Fibroblast of lung (primary cell): ENCODE measurements around the gene DOK5. TPM values are rescaled to one million over a fixed set of nuclear protein-coding genes. Genes with fewer than 3 reads are reported as not detected.

Experiments used
- DNase-seq, 2 donors: peaks; one replicate each; pipeline versions ENCODE4 v3.0.0 to v3.0.0-alpha.2; 2010; ENCODE audit warnings: low read depth in 2 of 2
- H2AFZ ChIP-seq: 2 replicates; pipeline ENCODE4 v1.5.1; 2012; ENCODE audit warnings: low read length, control low read depth, inconsistent platforms
- H3K27ac ChIP-seq: 2 replicates; pipeline ENCODE4 v1.5.1; 2011; ENCODE audit warnings: low read length, control low read depth; ENCODE audit not compliant: insufficient read depth
- H3K27me3 ChIP-seq: 2 replicates; pipeline ENCODE4 v1.5.1; 2011; ENCODE audit warnings: mild to moderate bottlenecking, low read length; ENCODE audit not compliant: control insufficient read depth, insufficient read depth
- H3K36me3 ChIP-seq: 2 replicates; pipeline ENCODE4 v1.5.1; 2011; ENCODE audit warnings: low read length; ENCODE audit not compliant: control insufficient read depth, insufficient read depth
- H3K4me1 ChIP-seq: 2 replicates; pipeline ENCODE4 v1.5.1; 2011; ENCODE audit warnings: low read length; ENCODE audit not compliant: control insufficient read depth, insufficient read depth; ENCODE audit errors: extremely low read depth
- H3K4me2 ChIP-seq: 2 replicates; pipeline ENCODE4 v1.5.1; 2011; ENCODE audit warnings: low read length, control low read depth; ENCODE audit not compliant: insufficient read depth; ENCODE audit errors: extremely low read depth
- H3K4me3 ChIP-seq, 4 experiments: fragments of 200-600 bp in 1 of 4; sonication (generic) in 1 of 4; replicated peaks in 1 of 4; 2 replicates each; pipeline ENCODE4 v1.5.1; 2011 to 2016; ENCODE audit warnings: low read length in 4 of 4, low read depth in 3 of 4, mild to moderate bottlenecking in 3 of 4, control low read depth in 2 of 4, inconsistent platforms in 1 of 4, mixed read lengths in 1 of 4; ENCODE audit not compliant: insufficient read depth in 1 of 4; ENCODE audit errors: control extremely low read depth in 1 of 4
- H3K79me2 ChIP-seq: 2 replicates; pipeline ENCODE4 v1.5.1; 2012; ENCODE audit warnings: mild to moderate bottlenecking, low read length, inconsistent platforms; ENCODE audit not compliant: control insufficient read depth, insufficient read depth
- H3K9ac ChIP-seq: 2 replicates; pipeline ENCODE4 v1.5.1; 2011; ENCODE audit warnings: mild to moderate bottlenecking, low read length, control low read depth; ENCODE audit not compliant: insufficient read depth
- H3K9me3 ChIP-seq: 2 replicates; pipeline ENCODE4 v1.5.1; 2012; ENCODE audit warnings: low read depth, low read length; ENCODE audit not compliant: control insufficient read depth, insufficient read depth
- H4K20me1 ChIP-seq: 2 replicates; pipeline ENCODE4 v1.5.1; 2011; ENCODE audit warnings: low read length; ENCODE audit not compliant: control insufficient read depth, insufficient read depth; ENCODE audit errors: extremely low read depth
- EZH2 ChIP-seq: IDR thresholded peaks from 2 replicates; pipeline ENCODE4 v1.5.1; 2012; ENCODE audit warnings: low read length, control low read depth, mild to moderate bottlenecking; ENCODE audit errors: missing control alignments
- polyA plus RNA-seq, 2 donors: library from polyadenylated mRNA; depleted of rRNA in 1 of 2; stranded (reverse) in 1 of 2; unstranded in 1 of 2; fragments of >200 nt; gene quantifications; 2 replicates each; pipeline ENCODE4 v1.2.1, GENCODE V29; 2011 to 2012; ENCODE audit warnings: missing spikeins in 1 of 2
- total RNA-seq: library from RNA; depleted of rRNA; stranded (reverse); fragments of >200 nt; gene quantifications from 2 replicates; pipeline ENCODE4 v1.2.1, GENCODE V29; 2014
- TF ChIP-seq, protein P1 (sequence below), 2 donors: IDR thresholded peaks in 1 of 2; conservative IDR thresholded peaks in 1 of 2; 1 replicate in 1 of 2; 2 replicates in 1 of 2; pipeline ENCODE4 v1.5.1; 2011 to 2012; ENCODE audit warnings: low read length in 2 of 2, control low read depth in 1 of 2, inconsistent platforms in 1 of 2, low read depth in 1 of 2, mild to moderate bottlenecking in 1 of 2

Gene DOK5
- total and polyA plus RNA-seq, 2 donors (not counting 1 experiment from before 2014, with no cell fraction given), result 13.5 to 19.2 TPM

DNA sequence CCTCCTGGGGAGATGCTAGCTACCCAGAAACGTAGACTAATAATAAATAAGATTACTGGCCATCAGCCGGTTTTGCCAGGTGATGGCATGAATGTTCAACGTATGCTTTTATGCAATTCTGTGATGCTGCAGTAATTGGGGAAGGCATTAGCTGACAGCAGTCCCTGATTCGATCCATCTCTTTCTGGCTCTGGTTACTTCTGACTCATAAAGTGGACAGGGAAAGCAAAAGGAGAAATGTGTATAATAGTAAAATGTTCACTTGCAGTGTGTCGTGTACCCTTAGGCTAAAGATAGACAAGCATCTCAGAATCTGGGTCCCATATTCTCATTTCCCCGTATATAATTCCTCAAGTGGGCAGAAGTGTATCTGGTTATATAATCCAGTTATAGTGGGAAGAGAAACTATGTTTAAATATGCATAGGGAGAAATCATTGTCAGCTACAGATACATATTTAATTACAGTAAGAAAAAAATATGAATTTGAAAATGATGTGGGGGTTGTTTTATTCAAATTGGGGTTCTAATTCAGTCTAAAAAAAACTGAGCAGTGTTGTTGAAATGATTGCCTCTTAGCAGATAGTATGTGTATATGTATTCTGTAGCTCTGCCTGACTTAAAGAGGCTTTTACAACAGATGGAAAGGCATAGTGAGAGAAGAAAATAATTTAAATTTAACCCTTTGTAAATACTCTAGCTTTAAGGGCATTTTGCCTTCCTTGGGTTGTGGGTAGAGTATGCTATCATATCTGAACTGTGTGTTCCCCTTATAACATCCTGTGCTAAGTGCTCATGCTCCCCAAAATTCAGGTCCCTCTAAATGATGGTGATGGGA is 40.6 kb downstream of the DOK5 start:
- TF ChIP-seq, protein P1, sequence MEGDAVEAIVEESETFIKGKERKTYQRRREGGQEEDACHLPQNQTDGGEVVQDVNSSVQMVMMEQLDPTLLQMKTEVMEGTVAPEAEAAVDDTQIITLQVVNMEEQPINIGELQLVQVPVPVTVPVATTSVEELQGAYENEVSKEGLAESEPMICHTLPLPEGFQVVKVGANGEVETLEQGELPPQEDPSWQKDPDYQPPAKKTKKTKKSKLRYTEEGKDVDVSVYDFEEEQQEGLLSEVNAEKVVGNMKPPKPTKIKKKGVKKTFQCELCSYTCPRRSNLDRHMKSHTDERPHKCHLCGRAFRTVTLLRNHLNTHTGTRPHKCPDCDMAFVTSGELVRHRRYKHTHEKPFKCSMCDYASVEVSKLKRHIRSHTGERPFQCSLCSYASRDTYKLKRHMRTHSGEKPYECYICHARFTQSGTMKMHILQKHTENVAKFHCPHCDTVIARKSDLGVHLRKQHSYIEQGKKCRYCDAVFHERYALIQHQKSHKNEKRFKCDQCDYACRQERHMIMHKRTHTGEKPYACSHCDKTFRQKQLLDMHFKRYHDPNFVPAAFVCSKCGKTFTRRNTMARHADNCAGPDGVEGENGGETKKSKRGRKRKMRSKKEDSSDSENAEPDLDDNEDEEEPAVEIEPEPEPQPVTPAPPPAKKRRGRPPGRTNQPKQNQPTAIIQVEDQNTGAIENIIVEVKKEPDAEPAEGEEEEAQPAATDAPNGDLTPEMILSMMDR (conservative IDR thresholded peaks at IDR 0.05 in 1 of 2, IDR thresholded peaks at IDR 0.05 in 1 of 2; ENCODE audit: low read depth in 1 of 2, low read length in 2 of 2), result no peak
- no peak for TF ChIP-seq EZH2
- Histone ChIP-seq H4K20me1 (no peaks in the 10 kb centered on the region), H3K79me2 (no peaks in the 10 kb centered on the region), H2AFZ (no peak overlapping the region), H3K36me3 (no peaks in the 10 kb centered on the region), H3K27me3 (no peaks in the 10 kb centered on the region), H3K4me2 (no peak overlapping the region), H3K9me3 (no peaks in the 10 kb centered on the region), H3K4me3 (no peak overlapping the region), H3K27ac (no peak overlapping the region), H3K4me1 (no peaks in the 10 kb centered on the region), H3K9ac (no peak overlapping the region)
- peak in 1 of 2 donors; percentile 11 for DNase-seq

DNA sequence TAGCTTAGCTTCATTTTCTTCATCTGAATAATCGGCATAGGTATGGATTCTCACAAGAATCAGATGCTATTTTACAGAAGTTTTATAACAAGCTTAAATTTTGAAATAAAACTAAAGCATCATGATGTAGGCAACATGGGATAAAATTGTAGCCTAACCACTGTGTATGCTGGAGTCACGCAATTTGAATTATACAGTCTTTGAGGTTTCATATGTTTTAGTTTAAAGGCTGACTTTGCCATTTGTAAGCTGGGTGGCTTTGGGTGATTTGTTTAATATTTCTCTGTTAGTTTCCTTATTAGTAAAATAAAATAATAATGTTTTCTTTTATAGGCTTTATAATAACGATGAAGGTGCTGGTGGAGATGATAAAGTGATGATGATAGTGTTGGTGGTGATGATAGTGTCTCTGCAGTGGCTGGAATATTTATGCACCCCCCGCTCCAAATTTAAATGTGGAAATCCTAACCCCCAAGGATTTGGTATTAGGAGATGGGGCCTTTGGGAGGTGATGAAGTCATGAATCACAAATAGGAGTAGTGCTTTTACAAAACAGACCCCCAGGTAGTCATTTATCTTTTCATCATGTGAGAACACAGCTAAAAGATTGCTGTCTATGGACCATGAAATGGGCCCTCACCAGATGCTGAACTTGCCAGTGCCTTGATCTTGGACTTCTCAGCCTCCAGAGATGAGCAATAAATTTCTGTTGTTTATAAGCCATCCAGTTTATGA is 42.0 kb downstream of the DOK5 start:
- Histone ChIP-seq H2AFZ (no peak overlapping the region), H3K27me3 (no peaks in the 10 kb centered on the region), H3K4me3 (no peak overlapping the region), H3K4me1 (no peaks in the 10 kb centered on the region), H3K79me2 (no peaks in the 10 kb centered on the region), H3K9me3 (no peaks in the 10 kb centered on the region), H3K36me3 (no peaks in the 10 kb centered on the region), H3K27ac (no peak overlapping the region), H3K9ac (no peak overlapping the region), H3K4me2 (no peak overlapping the region), H4K20me1 (no peaks in the 10 kb centered on the region)
- no peak for DNase-seq
- no peak for TF ChIP-seq EZH2
- TF ChIP-seq, protein P1 (conservative IDR thresholded peaks at IDR 0.05 in 1 of 2, IDR thresholded peaks at IDR 0.05 in 1 of 2; ENCODE audit: low read depth in 1 of 2, low read length in 2 of 2), result no peak

DNA sequence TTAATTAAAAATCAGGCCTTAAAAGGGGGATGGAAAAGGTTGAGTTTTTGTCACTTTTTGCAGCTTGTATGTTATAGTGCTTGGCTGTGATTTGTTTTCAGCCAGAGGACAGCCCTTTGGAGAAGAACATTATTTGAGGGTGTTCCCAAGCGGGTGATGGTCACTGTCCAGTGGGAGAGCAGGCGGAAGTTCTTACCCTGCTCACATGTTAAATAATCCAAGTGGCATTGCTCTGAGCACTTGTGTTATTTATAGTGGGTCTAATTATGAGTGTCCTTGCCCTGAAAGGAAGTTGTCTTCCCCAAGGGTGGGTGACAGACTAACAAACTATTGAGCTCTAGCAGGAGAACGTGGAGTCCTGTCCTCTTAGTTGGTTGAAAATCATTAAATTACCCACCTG is 49.5 kb downstream of the DOK5 start:
- Histone ChIP-seq H3K4me3 (no peak overlapping the region), H4K20me1 (no peaks in the 10 kb centered on the region), H3K4me2 (no peak overlapping the region), H3K27me3 (no peaks in the 10 kb centered on the region), H3K36me3 (no peaks in the 10 kb centered on the region), H3K9ac (no peak overlapping the region), H3K4me1 (no peaks in the 10 kb centered on the region), H2AFZ (no peak overlapping the region), H3K27ac (no peak overlapping the region), H3K79me2 (no peaks in the 10 kb centered on the region), H3K9me3 (no peaks in the 10 kb centered on the region)
- DNase-seq, result no peak
- TF ChIP-seq, protein P1 (conservative IDR thresholded peaks at IDR 0.05 in 1 of 2, IDR thresholded peaks at IDR 0.05 in 1 of 2; ENCODE audit: low read depth in 1 of 2, low read length in 2 of 2), result no peak
- no peak for TF ChIP-seq EZH2
